ENCODE measurements around the gene TMEM126A.

The TMEM126A gene

GRCh38 chr11:85685125-85685819, 37.5 kb downstream of the TMEM126A start:
- Histone ChIP-seq H3K27me3 (ENCODE audit: low read length) (no peaks in the 10 kb centered on the region), H2AFZ (ENCODE audit: low read depth, low read length, severe bottlenecking) (no peak overlapping the region), H3K9me2 (replicated peaks; ENCODE audit: insufficient read depth, low read length) (no peaks in the 10 kb centered on the region), H3K4me3 (ENCODE audit: insufficient read depth, low read length, poor library complexity, severe bottlenecking) (no peak overlapping the region), H3F3A (ENCODE audit: insufficient read depth) (peaks cover 9% of the 10 kb centered on the region; the same call in 1 of the 2 replicates), H3K9me3 (ENCODE audit: insufficient read depth, low read length) (no peaks in the 10 kb centered on the region), H3K79me2 (ENCODE audit: insufficient read depth, low read length) (no peaks in the 10 kb centered on the region), H3K9ac (ENCODE audit: low read length) (no peak overlapping the region), H4K20me1 (ENCODE audit: low read depth, low read length) (no peaks in the 10 kb centered on the region), H3K36me3 (ENCODE audit: low read length) (no peaks in the 10 kb centered on the region), H3K27ac (ENCODE audit: low read depth, low read length) (no peak overlapping the region), H3K4me2 (ENCODE audit: low read depth, low read length, poor library complexity, severe bottlenecking) (no peak overlapping the region)
- TF ChIP-seq EZH2phosphoT487 (conservative IDR thresholded peaks at IDR 0.05; ENCODE audit: low read length): no peak
- TF ChIP-seq, protein P1, sequence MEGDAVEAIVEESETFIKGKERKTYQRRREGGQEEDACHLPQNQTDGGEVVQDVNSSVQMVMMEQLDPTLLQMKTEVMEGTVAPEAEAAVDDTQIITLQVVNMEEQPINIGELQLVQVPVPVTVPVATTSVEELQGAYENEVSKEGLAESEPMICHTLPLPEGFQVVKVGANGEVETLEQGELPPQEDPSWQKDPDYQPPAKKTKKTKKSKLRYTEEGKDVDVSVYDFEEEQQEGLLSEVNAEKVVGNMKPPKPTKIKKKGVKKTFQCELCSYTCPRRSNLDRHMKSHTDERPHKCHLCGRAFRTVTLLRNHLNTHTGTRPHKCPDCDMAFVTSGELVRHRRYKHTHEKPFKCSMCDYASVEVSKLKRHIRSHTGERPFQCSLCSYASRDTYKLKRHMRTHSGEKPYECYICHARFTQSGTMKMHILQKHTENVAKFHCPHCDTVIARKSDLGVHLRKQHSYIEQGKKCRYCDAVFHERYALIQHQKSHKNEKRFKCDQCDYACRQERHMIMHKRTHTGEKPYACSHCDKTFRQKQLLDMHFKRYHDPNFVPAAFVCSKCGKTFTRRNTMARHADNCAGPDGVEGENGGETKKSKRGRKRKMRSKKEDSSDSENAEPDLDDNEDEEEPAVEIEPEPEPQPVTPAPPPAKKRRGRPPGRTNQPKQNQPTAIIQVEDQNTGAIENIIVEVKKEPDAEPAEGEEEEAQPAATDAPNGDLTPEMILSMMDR (IDR thresholded peaks at IDR 0.05; ENCODE audit: insufficient read depth, low read length, poor library complexity, severe bottlenecking): no peak

- H3K9ac ChIP-seq (ENCODE audit: low read length): no peak within 1 kb of the TSS
- no peaks in the 10 kb centered on the region for H3K79me2 ChIP-seq (ENCODE audit: insufficient read depth, low read length)
- peaks cover 9% of the 10 kb centered on the region; the same call in 1 of the 2 replicates for H3F3A ChIP-seq (ENCODE audit: insufficient read depth)
- no peaks in the 10 kb centered on the region for H3K9me3 ChIP-seq (ENCODE audit: insufficient read depth, low read length)
- H3K27me3 ChIP-seq (ENCODE audit: low read length): no peaks in the 10 kb centered on the region
- H2AFZ ChIP-seq (ENCODE audit: low read depth, low read length, severe bottlenecking): no peak within 1 kb of the TSS
- TF ChIP-seq EZH2phosphoT487 (conservative IDR thresholded peaks at IDR 0.05; ENCODE audit: low read length): no peak
- TF ChIP-seq, protein P1 (IDR thresholded peaks at IDR 0.05; ENCODE audit: insufficient read depth, low read length, poor library complexity, severe bottlenecking): no peak
- no peak within 1 kb of the TSS for H3K27ac ChIP-seq (ENCODE audit: low read depth, low read length)
- no peaks in the 10 kb centered on the region for H4K20me1 ChIP-seq (ENCODE audit: low read depth, low read length)
- H3K4me2 ChIP-seq (ENCODE audit: low read depth, low read length, poor library complexity, severe bottlenecking): no peak within 1 kb of the TSS
- H3K4me3 ChIP-seq (ENCODE audit: insufficient read depth, low read length, poor library complexity, severe bottlenecking): no peak within 1 kb of the TSS
- H3K9me2 ChIP-seq (replicated peaks; ENCODE audit: insufficient read depth, low read length): no peaks in the 10 kb centered on the region
- no peaks in the 10 kb centered on the region for H3K36me3 ChIP-seq (ENCODE audit: low read length)
These were observed 38.2 kb downstream of the TMEM126A start, which contains the start of gene CCDC89 for GRCh38 chr11:85685820-85686459. Gene CCDC89, minus strand, starts transcription at chr11:85686195. Its CDS starts 65 bp downstream, at chr11:85686130.

GRCh38 chr11:85694385-85694980, 46.7 kb downstream of the TMEM126A start:
- Histone ChIP-seq H3F3A (ENCODE audit: insufficient read depth) (no peaks in the 10 kb centered on the region), H2AFZ (ENCODE audit: low read depth, low read length, severe bottlenecking) (no peak overlapping the region), H3K4me2 (ENCODE audit: low read depth, low read length, poor library complexity, severe bottlenecking) (no peak overlapping the region), H3K79me2 (ENCODE audit: insufficient read depth, low read length) (no peaks in the 10 kb centered on the region), H3K4me3 (ENCODE audit: insufficient read depth, low read length, poor library complexity, severe bottlenecking) (no peak overlapping the region), H3K9me2 (replicated peaks; ENCODE audit: insufficient read depth, low read length) (no peaks in the 10 kb centered on the region), H4K20me1 (ENCODE audit: low read depth, low read length) (no peaks in the 10 kb centered on the region), H3K9ac (ENCODE audit: low read length) (no peak overlapping the region), H3K27ac (ENCODE audit: low read depth, low read length) (no peak overlapping the region), H3K36me3 (ENCODE audit: low read length) (no peaks in the 10 kb centered on the region), H3K27me3 (ENCODE audit: low read length) (no peaks in the 10 kb centered on the region), H3K9me3 (ENCODE audit: insufficient read depth, low read length) (no peaks in the 10 kb centered on the region)
- TF ChIP-seq EZH2phosphoT487 (conservative IDR thresholded peaks at IDR 0.05; ENCODE audit: low read length): no peak
- TF ChIP-seq, protein P1 (IDR thresholded peaks at IDR 0.05; ENCODE audit: insufficient read depth, low read length, poor library complexity, severe bottlenecking): peak; percentile 63

Data from SU-DHL-6 (cell line).